NOMO-1 treated with dmso at 0.1 percent for 144 hours (cell line): ENCODE results near the gene MTUS2.

Experiments
- DNase-seq: peaks from one replicate; lab custom pipeline; 2025; ENCODE audit not compliant: unreplicated experiment; lab: John Stamatoyannopoulos, UW

The MTUS2 gene

GRCh38 chr13:29474991-29475390 is 654.9 kb downstream of the MTUS2 start:
- no peak for DNase-seq

DNA sequence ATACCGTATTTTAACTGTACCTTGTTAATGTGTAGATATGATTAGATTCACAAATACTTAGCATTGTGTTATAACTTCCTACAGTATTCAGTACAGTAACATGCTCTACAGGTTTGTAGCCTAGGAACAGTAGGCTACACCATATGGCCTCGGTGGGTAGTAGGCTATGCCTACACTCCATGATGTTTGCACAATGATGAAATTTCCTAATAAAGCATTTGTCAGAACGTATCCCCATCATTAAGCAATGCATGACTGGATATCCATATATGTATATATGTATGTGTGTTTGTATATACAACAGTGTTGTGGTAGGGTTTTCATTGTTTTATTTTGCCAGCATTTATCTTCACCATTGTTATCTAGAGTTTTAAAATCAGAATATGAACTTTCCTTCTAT is 655.9 kb downstream of the MTUS2 start:
- no peak for DNase-seq

DNA sequence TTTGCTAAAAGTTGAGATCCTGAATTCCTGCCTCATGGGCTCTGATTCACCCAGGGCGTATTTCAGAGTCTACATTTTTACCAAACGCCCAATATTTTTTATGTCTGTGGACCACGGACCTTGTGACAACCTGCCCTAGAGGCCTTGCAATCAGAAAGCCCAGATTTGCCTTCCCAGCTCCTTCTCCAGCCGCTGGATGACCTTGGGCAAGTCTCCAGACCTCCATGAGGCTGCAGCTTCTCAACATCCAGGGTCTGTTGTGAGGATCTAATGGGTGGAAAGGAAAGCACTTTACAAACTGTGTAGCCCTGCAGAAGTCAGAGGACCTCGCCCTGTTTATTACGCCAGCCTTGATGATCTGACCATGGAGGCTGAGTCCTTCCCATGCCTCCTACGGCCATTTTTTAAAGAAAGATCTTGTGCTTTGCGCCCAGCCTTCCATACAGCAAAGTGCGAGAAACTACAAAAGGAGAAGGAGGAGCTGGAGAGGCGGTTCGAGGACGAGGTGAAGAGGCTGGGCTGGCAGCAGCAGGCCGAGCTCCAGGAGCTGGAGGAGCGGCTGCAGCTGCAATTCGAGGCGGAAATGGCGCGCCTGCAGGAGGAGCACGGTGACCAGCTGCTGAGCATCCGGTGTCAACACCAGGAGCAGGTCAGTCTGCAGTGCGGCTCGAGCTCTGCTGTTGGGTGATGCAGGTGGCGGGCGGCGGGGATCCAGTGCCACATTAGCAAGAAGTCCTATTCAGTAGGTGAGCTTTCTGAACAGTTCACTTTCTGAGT is 659.8 kb downstream of the MTUS2 start:
- DNase-seq: no peak

- no peak for DNase-seq
Measured at GRCh38 chr13:29480893-29481525, 660.9 kb downstream of the MTUS2 start.

GRCh38 chr13:29481603-29482002 is 661.5 kb downstream of the MTUS2 start:
- no peak for DNase-seq

DNA sequence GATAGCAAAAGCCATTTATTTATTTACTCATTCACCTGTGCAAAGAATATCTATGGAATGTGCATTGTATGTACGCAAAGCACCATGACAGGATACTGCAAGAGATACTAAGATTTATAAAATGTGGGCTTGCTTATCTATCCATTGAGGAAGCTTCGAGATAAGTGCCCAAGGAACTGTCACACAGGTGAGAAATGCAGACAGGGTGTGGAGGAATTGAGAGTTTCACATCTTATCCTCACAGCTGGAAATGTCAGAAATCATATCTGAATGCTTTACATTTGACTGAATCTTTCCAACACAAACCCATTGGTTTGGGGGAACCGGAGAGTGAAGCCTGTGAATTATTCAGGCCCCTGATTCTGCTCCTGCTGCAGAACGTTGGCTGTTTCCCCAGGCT is 662.4 kb downstream of the MTUS2 start:
- no peak for DNase-seq

DNA sequence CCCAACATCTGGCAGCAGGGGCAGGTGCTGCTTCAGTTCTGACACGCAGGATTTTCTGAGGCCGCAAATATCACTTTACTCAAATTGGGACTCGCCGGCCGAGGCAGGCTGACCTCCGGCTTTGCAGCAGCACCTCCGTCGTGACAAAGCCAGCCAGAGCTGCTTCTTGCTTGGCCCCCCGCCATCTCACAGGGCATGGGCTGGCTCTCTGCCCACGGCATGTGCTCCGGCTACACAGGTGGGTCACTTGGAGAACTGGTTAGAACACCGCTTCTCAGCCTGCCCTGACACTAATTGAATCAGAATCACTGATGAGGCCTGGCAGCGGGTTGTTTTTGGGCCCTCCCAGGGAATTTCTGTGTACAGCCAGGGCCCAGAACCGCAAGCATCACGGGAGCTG is 663.1 kb downstream of the MTUS2 start:
- no peak for DNase-seq

DNA sequence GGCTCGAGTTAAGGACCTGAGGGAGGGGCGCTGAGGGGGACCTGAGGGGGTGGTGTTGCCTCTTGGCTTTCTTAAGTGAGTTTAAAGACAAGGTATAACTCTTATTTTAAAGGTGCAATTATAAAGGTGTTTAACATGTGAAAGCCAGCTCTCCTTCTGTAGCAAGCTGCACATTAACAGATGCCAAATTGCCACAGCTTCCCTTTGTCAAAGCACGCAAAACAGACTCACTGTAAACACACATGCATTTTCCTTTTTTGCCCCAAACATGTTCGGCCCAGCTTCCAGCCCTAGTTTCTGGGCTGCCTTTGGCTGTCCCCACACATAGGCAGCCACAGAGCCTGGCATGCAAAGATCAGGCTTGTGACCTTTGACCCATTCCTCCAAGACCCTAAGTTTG is 663.5 kb downstream of the MTUS2 start:
- no peak for DNase-seq

DNA sequence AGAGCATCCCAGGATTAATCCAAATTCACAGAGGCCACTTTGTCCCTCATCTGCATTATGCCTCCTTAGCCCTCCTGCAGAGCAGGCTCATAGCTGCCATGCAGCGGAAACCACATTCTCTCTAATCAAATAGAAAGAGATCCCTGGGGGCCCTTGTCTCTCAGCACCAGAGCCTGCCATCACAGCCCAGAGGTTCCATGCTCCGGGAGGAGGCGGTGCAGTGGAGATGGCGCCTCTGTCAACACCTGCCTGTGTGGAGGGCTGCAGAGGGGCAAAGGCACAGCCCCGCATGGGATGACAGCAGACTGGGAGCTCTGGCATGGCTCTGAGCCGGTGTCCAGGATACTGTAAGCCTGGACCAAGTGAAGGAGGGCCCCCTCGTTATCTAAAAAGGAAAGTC is 664.1 kb downstream of the MTUS2 start:
- DNase-seq: no peak

DNA sequence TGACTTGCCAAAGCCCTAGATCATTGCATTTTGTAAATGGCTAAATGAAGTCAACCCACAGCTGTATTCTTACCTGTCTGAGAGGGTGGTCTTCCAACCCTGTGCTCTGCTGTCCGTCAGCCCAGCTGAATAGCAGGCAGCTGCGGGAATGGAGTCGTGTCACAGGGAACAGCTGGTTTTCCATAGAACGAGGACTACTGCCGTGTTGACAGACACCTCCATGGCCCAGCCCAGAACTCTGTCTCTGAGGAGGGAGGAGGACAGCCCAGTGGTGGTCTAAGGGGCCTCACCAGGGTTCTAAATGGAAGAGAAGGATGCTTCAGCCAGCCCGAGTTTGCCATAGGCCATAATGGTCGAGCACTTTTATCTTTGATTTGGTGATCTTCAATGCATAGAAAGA is 664.7 kb downstream of the MTUS2 start:
- DNase-seq: no peak

DNA sequence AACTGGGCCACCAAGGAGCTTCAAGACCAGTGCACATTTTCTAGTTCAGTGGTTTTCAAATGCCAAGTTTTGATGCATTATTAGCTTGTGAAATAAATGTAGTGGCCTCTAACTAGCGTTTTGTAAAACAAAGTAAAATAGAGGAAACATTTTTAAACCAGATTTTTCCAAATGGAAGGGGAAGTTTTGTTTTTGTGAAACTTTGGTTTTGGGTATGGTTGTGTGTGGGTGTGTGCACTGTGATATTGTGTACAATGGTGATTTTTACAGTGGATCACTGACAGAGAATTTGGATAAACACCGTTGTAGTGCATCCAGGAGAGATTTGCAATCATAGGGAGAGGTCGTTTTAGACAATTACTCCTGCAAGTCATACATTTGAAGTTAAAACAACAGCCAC is 666.4 kb downstream of the MTUS2 start:
- DNase-seq: no peak

- DNase-seq: no peak
Measured at GRCh38 chr13:29487466-29488454, 667.6 kb downstream of the MTUS2 start.

GRCh38 chr13:29489650-29490560 is 669.8 kb downstream of the MTUS2 start:
- DNase-seq: no peak

- no peak for DNase-seq
Measured at GRCh38 chr13:29490561-29490885, 670.4 kb downstream of the MTUS2 start.

DNA sequence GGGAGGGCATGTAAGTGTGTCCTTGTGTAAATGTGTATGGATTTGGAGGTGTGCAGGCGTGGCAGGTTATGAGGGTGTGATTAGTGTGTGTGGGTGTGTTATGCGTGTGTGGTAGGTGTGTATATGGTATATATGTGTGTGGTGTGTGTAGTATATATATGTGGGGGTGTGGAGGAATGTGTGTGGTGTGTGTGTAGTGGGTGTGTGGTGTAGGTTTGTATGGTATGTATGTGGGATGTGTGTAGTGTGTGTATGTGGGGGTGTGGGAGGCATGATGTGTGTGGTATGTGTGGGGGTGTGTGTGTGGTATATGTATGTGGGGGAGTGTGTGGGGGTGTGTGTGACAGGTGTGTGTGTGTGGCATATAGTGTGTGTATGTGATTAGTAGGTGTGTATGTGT is 671.1 kb downstream of the MTUS2 start:
- no peak for DNase-seq

DNA sequence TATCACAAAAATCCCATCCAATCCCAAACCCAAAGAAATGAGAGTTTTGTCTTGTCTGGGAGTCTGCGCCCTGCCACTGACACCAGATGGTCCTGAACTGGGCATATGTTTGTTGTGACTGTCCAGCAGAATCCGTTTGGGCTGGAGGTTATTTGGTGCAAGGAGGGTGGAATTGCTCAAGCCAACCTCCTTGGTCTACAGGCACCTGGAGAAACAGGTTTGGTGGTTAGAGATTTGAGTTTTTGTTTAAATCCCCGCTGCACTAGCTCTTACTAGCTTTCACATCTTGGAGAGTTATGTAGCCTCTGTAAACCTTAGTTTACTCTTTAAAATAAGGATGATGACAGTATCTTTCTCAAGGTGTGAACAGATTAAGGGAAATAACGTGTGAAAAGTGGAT is 673.7 kb downstream of the MTUS2 start:
- DNase-seq: no peak

GRCh38 chr13:29494520-29494919 is 674.4 kb downstream of the MTUS2 start:
- DNase-seq: no peak

DNA sequence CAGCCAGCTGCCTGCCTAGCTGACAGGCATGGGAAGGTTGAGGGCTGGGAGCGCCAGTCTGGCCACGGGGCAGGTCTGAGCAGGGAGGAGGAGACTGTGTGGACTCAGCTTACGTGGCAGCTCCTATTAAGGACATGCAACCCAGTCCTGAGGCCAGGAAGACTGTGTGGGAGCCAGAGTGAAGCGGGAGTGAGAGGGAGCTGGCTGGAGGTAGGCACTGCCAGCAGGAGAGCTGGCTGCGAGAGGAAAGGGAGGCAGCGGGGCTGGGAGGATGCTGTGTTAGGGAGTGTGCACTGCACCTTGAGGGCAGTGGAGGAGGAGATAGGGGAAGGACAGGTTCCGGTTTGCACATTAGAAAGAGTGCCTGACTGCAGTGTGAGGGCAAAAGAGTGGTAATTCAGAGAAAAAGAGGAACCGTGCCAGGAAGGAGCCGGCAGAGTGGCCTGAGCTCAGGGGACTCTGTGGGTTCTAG is 676.1 kb downstream of the MTUS2 start:
- peak; percentile 91 for DNase-seq

GRCh38 chr13:29497137-29497654 is 677.1 kb downstream of the MTUS2 start:
- DNase-seq: no peak

DNA sequence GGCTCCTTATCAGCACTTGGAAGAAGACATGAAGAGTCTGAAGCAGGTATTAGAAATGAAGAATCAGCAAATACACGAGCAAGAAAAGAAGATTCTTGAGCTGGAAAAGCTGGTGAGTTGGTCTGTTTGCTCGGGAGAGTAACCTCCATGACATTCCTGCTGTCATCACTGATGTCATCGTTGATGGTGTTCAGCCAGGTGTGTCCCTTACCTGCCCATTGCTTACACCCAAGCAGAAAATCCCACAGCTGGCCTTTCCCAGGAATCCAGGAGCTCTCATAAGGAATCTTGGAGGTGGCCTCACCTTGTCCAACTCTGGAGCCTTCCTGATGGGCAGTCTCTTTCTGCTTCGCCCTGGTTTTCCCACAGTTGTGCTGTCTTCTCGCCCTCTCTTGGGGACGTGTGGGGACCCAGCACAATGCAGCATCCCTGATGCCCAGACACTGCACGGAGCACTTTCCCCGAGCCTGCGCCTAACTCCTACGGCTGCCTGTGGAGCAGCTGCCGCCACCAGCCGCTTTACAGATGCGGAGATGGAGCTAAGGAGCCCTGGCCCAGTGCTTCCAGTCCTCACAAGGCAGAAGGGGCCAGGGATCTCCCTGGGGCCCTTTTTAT is 678.4 kb downstream of the MTUS2 start:
- no peak for DNase-seq
